MCF 10A (cell line): Measurements from ENCODE around the gene KLF14. TPM values are rescaled to one million over a fixed set of nuclear protein-coding genes. Genes with fewer than 3 reads are reported as not detected.

ENCODE experiments used
- BruUV-seq: library from RNA; stranded (reverse); fragments of 400-500 nt; replicated peaks from 2 replicates; lab custom pipeline; 2021; lab: Mats Ljungman, UMichigan
- CTCF ChIA-PET: fragments of 300-600 bp; sonication (Branson Sonifier 250); formaldehyde crosslinking; extraction: SDS; loops from one replicate; lab custom pipeline; 2021; ENCODE audit warnings: antibody characterized with exemption, inconsistent platforms; lab: Yijun Ruan, JAX
- POLR2A ChIA-PET: fragments of 300-600, 350-650 bp; sonication (Branson Sonifier 250); formaldehyde crosslinking; extraction: SDS; loops from one replicate; lab custom pipeline; 2020; ENCODE audit warnings: antibody characterized with exemption, inconsistent platforms; lab: Yijun Ruan, JAX
- DNase-seq: peaks from one replicate; pipeline ENCODE4 v3.0.0-alpha.2; 2018; ENCODE audit not compliant: unreplicated experiment
- H3K27ac Mint-ChIP-seq: one replicate; pipeline ENCODE4 v1.8.0; 2022; ENCODE audit warnings: mild to moderate bottlenecking, low read depth, mixed read lengths; ENCODE audit not compliant: unreplicated experiment
- H3K27me3 Mint-ChIP-seq: one replicate; pipeline ENCODE4 v1.8.0; 2022; ENCODE audit warnings: mixed read lengths; ENCODE audit not compliant: insufficient read depth, unreplicated experiment
- H3K36me3 Mint-ChIP-seq: one replicate; pipeline ENCODE4 v1.8.0; 2022; ENCODE audit warnings: mild to moderate bottlenecking, moderate library complexity, mixed read lengths; ENCODE audit not compliant: insufficient read depth, unreplicated experiment
- H3K4me1 Mint-ChIP-seq: one replicate; pipeline ENCODE4 v1.8.0; 2022; ENCODE audit warnings: mixed read lengths; ENCODE audit not compliant: insufficient read depth, unreplicated experiment
- H3K4me3 Mint-ChIP-seq: one replicate; pipeline ENCODE4 v1.8.0; 2022; ENCODE audit warnings: mild to moderate bottlenecking, moderate library complexity, mixed read lengths; ENCODE audit not compliant: unreplicated experiment
- H3K9me3 Mint-ChIP-seq: one replicate; pipeline ENCODE4 v1.8.0; 2022; ENCODE audit warnings: mixed read lengths; ENCODE audit not compliant: unreplicated experiment
- CTCF ChIP-seq: fragments of 200-600 bp; IDR thresholded peaks from one replicate; pipeline ENCODE4 v1.8.0; 2022; ENCODE audit warnings: antibody characterized with exemption, mild to moderate bottlenecking; ENCODE audit not compliant: unreplicated experiment
- intact Hi-C: fragments of 100-400 bp; cut with micrococcal nuclease; formaldehyde crosslinking; loops from 2 replicates; pipeline ENCODE4 v1.14.1; 2022
- total RNA-seq: library from RNA; stranded (reverse); gene quantifications from 2 replicates; pipeline ENCODE4 v1.2.3, GENCODE V29; 2022

Gene KLF14
- total RNA-seq, 1 experiment from 2014 or later: not detected

- BruUV-seq: no TSS peak
- Mint-ChIP-seq H3K27me3 (peaks cover 84% of the 10 kb centered on the region), H3K36me3 (no peaks in the 10 kb centered on the region), H3K4me1 (no peaks in the 10 kb centered on the region), H3K4me3 (no peak overlapping the region), H3K27ac (no peak overlapping the region), H3K9me3 (no peaks in the 10 kb centered on the region)
- TF ChIP-seq CTCF: no peak
- intact Hi-C loops: no loop called here
- ChIA-PET CTCF (no interaction called here), POLR2A (interaction anchor here (0.7 kb wide), 1 partner anchor 45 kb away, joined by 3 read pairs; no protein-coding TSS in a partner anchor)
- DNase-seq: no peak
Observed at GRCh38 chr7:130732980-130733930, 752 bp downstream of the KLF14 start.

GRCh38 chr7:130723784-130724183 is 10.2 kb downstream of the KLF14 start:
- no peak for TF ChIP-seq CTCF
- DNase-seq: no peak
- Mint-ChIP-seq H3K4me3 (no peak overlapping the region), H3K4me1 (no peaks in the 10 kb centered on the region), H3K36me3 (no peaks in the 10 kb centered on the region), H3K27ac (no peak overlapping the region), H3K9me3 (no peaks in the 10 kb centered on the region), H3K27me3 (peaks cover 39% of the 10 kb centered on the region)
- intact Hi-C loops: no loop called here
- CTCF ChIA-PET: interaction anchor here (0.7 kb wide), 1 partner anchor 569 kb away, joined by 3 read pairs; no protein-coding TSS in a partner anchor
- POLR2A ChIA-PET: interaction anchor here (0.5 kb wide), 1 partner anchor 74 kb away, joined by 3 read pairs; no protein-coding TSS in a partner anchor
- BruUV-seq: no TSS peak

GRCh38 chr7:130721486-130722277 is 12.3 kb downstream of the KLF14 start:
- TF ChIP-seq CTCF: peak; percentile 58
- POLR2A ChIA-PET: interaction anchor here (1.1 kb wide), 1 partner anchor 651 kb away, joined by 4 read pairs; the partner anchor contains the start of gene KLHDC10
- peak; percentile 62 for DNase-seq
- Mint-ChIP-seq H3K9me3 (no peaks in the 10 kb centered on the region), H3K27ac (no peak overlapping the region), H3K27me3 (peaks cover 18% of the 10 kb centered on the region), H3K4me1 (no peaks in the 10 kb centered on the region), H3K4me3 (no peak overlapping the region), H3K36me3 (no peaks in the 10 kb centered on the region)
- intact Hi-C loops: loop anchor here (1.0 kb wide), 3 partner anchors 479 to 684 kb away; no protein-coding TSS in a partner anchor
- no TSS peak for BruUV-seq
- CTCF ChIA-PET: interaction anchor here (0.6 to 1.7 kb wide), 7 partner anchors 9 to 649 kb away, joined by 3 to 6 read pairs (median 3); partner anchors contain the start of gene TMEM209
